Activated CD8-positive, alpha-beta memory T cell treated with anti-CD3 and anti-CD28 coated beads, Interleukin-2, amount 50 U/mL, for 24 hours (primary cell): ENCODE data around the gene MPI.

Source experiments
- DNase-seq: peaks from one replicate; pipeline ENCODE4 v3.0.0-alpha.2; 2020; ENCODE audit errors: extremely low read depth

Gene MPI

DNA sequence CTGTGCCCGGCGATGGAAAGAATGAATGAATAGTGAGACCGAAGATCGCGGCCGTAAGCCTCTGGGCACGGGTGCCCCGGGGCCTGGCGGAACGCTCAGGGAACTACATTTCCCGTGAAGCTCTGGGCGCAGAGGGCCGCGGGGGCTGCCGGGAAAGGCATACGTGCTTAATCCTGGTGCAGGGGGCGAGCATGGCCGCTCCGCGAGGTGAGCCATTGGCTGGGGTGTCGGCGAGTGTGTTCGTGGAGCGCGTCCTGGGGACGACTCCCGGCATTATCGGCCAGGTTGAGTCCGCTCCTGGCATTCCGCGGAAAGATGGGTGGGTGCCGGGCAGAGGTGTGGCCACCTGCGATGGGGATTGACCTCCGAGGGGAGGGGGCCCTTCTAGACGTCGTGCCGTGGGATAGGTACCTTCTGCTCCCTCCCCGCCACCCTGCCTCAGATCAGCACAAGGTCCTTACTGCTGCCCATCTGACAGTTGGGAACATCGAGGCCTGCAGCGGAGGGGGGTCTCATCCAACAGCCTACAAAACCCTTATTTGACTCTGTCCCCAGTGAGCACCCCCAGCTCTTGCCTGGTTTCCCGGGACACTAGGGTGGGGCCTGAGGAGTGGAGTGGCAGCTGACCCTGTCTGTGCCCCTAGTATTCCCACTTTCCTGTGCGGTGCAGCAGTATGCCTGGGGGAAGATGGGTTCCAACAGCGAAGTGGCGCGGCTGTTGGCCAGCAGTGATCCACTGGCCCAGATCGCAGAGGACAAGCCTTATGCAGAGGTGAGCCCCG lies at the start of gene MPI:
Gene MPI (plus strand): TSS at position 160 of the 782 bp plus-strand sequence. CDS start 32 bp downstream, at position 192.
- DNase-seq = peak; percentile 67

DNA sequence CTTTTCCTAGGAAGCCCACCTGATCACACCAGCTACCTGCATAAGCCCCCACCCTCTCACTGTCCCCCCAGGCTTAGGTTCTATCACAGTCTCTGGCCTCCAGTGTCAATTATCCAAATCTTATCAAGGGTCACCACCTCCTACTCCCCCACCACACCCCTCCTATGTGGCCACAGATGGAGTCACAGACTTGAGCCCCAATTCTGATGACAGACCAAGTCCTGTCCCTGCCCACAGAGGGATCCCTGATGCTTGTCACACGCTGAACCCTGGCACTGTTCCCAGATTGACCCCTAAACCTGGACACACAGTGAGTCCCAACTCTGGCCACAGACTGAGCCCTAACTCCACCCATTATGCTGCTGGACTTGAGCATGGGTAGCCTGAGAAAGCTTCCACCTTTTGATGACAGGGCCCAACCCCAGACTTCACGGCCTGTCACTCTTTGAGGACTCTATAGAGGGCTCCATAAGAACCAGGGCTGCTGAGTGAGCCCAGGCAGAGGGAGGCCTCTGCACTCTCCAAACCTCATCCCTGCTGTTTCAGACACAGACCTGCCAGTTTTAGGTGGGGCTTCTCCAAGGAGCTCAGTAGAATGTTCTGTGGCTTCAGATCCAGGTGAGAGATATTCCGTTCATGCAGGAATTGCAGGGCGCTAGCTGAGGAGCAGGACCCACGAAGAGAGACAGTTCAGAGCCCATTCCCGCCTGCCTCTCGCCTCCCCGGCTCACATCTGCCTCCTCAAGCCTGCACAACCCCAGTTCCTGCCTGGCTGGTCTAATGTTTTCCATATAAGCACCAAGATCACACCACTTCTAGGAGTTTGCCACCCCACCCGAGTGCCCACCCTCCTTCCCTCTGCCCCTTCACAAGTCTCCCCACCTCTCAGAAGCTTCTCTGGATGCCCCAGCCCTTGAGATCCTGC lies 48.7 kb upstream of the MPI start:
- DNase-seq = no peak

DNA sequence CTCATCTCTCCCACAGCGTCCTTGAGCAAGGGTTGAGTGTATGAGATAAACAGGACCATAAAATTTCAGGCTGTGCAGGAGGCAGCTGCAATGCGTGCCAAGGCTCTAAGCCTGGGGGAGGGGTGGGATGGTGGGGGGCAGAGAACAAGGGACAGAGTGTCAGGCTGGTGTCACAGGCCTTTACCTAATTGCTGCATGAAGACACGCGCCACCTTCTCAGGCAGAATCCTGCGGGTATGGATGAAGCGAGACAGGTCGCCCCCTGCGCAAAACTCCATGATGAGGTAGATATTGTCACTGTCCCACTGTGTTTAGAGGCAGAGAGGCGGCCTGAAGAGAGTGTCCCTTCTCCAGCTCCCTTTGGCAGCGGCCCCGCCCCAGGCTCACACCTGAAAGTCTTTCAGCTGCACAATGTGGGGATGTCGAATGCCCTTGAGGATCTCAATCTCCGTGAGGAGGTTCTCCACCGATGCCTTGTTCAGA lies 47.9 kb upstream of the MPI start:
- DNase-seq = no peak

GRCh38 chr15:74842581-74843444 lies 47.0 kb upstream of the MPI start, which contains the start of gene ULK3:
Gene ULK3 (minus strand): TSS chr15:74843156. CDS start chr15:74843105, 51 bp downstream.
- peak; percentile 66 for DNase-seq

DNA sequence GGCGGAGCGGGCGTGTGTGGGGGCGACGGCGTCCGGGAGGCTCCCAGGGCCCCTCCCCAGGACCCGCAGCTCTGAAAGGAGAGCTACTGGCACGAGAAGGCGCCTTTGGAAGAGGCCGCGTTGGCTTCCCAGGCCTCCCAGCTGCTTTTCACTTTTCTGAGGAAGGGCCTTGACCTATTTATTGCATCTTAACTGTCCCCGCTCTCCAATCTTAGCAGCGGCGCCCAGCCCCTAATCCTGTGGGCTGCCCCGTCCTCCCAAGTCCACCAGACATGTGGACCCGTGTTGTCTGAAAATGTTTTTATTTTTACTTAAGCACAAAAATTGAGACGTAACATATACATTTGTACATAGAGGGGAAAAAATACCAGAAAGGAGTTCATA lies 46.4 kb upstream of the MPI start:
- no peak for DNase-seq

DNA sequence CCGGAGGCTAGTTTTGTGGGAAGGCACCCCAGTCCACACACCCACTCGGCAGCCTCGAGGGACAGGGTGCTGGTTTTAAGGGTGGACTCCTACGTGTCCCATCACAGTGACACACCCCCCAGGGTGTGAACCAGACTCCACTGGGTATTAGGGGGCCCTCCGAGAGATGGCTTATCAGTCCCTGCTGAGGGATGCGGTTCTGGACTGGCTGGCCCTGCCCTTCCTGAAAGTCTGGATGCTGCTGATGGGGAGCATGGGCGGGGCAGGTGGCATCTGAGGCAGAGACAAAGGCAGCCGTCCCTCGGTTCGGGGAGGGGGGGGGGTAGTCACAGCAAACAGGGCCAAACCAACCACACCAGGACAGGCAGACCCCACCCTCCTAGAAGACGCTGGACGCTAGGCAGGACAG lies 45.9 kb upstream of the MPI start:
- no peak for DNase-seq

DNA sequence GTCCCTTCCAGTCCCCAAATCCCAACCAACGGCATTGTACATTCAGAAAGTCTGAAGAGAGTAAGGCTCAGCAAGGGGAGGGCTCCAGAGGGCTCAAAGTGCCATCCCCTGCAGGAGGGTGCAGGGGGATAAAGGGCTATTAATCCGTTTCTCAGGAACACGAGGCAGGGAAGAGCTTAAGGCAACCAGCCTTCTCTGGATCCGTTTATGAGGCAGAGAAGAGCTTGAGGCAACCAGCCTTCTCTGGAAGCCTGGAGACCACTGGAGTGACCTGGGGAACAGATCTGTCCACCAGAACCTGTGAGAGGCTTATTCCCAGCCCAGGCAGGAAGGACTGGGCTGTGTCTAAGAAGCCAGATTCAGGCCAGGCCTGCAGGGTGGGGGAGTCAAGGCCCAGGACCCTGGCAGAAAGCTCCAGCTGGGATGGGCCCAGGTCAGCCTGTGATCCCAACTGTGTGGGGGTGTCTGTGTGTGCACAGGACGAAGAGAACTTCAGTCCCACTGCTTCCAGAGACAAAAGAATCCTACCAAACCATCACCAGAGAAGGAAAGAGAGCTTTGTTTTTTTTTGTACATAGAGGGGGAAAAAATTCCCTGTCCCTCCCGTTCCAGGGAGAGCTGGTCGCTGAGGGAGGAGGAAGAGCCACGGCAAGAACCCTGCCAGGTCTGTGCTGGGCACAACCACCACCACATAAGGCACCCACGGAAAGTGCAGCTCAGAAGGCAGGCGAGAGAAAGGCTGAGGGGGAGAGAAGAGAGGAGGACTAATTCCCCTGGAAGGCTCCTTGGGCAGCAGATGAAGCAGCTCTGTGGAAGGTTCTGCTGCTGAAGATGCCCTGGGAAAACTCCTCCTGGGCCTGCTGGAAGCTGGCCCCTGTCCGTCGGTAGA lies 45.3 kb upstream of the MPI start:
- DNase-seq = no peak

GRCh38 chr15:74845208-74845568 lies 44.7 kb upstream of the MPI start:
- no peak for DNase-seq

GRCh38 chr15:74845581-74845980 lies 44.3 kb upstream of the MPI start:
- no peak for DNase-seq

DNA sequence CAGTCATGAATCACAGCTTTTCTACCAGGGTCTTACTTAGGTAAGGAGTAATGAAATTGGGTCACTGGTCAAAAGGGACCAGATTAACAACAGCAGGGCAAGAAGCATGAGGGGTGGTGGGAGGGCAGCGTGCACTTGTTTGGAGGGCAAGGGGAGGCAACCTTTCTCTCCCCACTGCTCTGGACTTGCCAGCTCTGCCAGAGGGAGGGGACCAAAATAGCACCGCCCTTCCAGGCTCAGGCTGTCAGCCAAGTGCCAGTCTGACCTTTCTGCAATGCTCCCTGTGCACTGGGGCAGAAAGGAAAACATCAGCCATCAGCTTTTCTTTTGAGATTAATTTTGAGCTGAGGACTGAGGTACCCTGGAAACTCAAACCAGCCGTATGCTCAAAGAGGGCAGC lies 42.4 kb upstream of the MPI start:
- no peak for DNase-seq

GRCh38 chr15:74850393-74850792 lies 39.4 kb upstream of the MPI start:
- no peak for DNase-seq

DNA sequence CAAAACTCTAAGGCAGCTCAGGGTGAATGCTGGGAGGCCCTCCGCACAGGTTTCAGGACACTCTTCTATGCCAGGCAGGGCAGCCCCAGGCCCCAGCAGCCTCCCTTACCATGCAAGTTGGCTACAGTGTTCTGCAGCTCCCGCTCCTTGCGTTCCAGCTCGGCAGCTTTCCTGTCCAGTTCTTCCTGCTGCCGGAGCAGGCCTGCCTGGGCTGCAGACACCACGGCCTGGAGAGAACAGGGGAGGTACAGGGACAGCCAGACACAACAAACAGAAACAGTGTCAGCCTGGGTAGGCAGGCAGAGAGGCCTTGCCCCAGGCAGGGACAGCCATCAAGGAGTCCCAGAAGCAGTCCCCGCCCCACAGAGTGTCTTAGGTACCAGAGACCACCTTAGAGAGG lies 37.9 kb upstream of the MPI start:
- DNase-seq = no peak

GRCh38 chr15:74854453-74855022 lies 35.3 kb upstream of the MPI start:
- DNase-seq = no peak

GRCh38 chr15:74855857-74856256 lies 34.0 kb upstream of the MPI start:
- no peak for DNase-seq

DNA sequence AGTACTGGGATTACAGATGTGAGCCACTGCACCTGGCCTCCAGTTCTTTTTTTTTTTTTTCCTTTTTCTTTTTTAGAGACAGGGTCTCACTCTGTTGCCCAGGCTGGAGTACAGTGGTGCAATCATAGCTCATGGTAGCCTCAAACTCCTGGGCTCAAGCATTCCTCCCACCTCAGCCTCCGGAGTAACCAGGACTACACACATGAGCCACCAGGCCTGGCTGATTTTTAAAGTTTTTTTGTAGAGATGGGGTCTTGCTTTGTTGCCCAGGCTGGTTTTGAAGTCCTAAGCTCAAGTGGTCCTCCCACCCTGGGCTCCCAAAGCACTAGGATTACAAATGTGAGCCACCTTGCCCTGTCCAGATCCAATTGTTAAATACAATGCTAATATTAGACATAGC lies 33.3 kb upstream of the MPI start:
- no peak for DNase-seq

- DNase-seq = no peak
These were observed 32.7 kb upstream of the MPI start for GRCh38 chr15:74857082-74857655.

GRCh38 chr15:74857671-74858368 lies 32.0 kb upstream of the MPI start:
- DNase-seq = no peak

DNA sequence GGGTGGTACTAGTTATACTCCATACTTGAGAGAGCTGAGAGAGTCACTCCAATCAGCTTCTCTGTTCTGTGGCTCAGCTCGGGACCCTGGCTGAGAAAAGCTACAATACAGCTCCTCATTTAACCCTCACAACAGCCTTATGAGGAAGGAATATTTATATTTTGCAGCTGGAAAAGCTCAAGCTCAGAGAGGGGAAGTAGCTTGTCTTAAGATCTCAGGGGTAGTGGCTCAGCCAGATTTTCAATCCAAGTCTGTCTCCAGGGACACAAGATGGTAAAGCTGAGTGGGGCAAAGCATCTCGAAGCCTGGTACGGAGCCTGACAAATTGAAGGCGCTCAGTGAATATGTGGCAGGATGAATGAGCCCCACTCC lies 31.5 kb upstream of the MPI start:
- DNase-seq = no peak

DNA sequence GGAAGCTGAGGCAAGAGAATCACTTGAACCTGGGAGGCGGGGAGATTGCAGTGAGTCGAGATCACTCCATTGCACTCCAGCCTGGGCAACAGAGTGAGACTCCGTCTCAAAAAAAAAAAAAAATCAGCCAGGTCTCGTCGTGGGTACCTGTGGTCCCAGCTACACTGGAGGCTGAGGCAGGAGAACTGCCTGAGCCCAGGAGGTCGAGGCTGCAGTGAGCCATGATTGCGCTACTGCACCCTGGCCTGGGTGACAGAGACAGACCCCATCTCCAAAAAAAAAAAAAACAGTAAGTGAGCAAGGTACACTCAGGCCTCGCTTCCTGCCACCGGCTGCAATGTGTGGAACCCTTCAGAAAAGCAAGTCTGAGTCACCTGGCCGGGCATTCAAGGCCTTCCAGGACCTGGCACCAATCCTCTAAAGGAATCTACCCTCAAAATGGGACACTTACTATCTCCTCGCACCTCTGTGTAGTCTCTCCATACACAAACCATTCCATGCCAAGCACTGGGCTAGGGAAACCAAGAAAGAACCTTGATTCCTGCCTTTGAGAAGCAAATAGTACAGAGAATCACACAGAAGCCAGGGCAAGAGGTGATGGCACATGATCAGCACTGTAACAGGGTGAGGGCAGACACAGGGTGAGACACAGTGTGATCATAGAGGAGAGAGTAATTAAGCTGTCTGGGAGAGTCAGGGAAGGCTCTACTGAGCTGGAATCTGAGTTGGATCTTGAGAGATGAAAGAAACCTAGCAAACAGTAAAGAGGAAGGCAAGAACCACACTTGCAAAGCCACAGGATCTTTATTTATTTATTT lies 26.4 kb upstream of the MPI start:
- DNase-seq = no peak
